Kidney capillary endothelial cell (primary cell): ENCODE measurements around the gene TPGS1.
"Not testable (repeated sequence)": the region's sequence is repeated elsewhere in the genome, so short reads cannot be mapped to it uniquely, and the experiment has no call there.

Experiments used
- DNase-seq: peaks from one replicate; pipeline ENCODE4 v3.0.0-alpha.2; 2018; ENCODE audit warnings: low spot score

Gene TPGS1

DNA sequence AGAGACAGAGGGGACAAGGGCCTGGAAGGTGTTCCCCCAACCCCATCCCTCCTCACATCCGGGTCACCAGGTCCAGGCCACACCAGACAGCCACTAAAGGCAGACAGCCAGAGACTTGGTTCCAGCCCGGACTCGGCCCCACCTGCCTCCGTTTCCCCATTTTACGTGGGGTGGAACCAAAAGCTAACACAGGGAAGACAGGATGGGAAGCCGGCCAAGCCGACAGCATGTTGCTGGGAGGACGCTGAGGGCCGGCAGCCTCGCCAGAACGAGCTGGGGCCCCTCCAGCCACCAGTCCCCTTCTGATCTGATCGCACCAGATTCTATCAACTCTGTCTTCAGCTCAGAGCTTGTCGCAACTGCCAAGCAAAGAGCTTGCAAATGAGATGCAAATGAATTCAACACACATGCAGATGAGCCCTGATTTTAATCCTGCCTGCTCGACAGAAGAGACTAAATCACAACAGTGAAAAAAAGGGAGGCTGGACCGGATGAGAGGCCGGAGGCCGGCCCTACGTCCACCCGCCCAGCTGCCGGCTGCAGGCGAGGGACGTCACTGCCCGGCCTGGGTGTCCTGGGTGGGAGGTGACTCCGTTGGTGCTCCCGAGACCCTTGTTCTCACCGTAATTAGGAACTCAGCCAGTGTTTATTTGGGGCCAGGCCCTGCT is 28.9 kb upstream of the TPGS1 start:
- DNase-seq = no peak

DNA sequence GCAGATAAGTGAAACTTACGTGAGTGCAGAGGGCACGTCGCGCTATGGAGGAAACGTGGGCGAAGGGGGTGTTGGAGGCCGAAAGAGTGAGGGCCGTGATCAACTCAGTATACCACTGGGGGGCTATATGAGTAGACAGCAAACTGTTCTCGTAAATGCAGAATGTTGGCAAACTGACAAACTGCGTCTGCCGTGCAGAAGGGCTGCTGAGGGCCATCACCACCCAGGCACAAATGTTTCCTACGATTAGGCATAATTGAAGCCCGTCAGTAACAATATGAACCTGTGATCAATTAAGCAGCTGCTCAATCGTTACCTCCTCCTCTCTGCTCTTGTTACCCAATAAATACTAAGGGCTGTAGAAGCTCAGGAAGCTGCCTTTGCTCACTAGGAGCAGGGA is 28.3 kb upstream of the TPGS1 start:
- no peak for DNase-seq

GRCh38 chr19:480016-480855 is 27.1 kb upstream of the TPGS1 start:
- DNase-seq = peak; percentile 55

- not testable (repeated sequence) for DNase-seq
Observed at GRCh38 chr19:481100-481499, 26.2 kb upstream of the TPGS1 start.

DNA sequence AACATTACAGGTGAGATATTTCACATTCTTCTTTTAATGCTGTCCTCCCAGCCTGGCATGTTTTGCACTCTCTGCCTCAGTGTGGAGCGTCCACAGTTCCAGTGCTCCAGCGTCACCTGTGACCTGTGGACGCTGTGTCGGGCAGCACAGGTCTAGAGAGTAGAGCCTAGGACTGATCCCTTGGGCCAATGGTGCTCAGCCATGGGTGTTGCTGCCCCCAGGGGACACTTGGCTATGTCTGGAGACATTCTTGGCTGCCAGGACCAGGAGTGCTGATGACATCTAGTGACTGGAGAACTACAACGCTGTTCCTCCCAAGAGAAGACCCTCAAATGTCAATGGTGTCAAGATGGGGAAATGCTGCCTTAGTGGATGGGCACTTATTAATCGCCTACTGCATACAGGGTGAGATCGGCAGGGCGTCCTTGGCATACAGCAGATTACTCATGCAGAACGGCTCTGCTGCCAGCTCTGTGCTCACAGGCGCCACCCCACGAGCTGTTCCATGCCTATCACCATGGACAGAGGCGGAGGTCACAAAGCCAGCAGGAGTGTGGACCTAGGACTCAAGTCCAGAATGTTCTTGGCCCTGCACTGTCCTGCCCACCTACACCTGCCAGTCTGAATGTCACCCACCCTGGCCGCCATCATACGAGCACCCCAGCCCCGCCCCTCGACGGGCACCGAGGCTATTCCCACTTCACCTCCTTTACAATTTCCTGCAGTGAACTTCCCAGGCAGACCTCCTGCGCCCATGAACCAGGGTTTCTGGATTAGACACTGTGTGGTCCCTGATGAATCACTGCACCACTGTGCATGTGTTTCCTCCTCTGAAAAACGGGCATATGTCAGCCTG is 24.9 kb upstream of the TPGS1 start:
- no peak for DNase-seq

DNA sequence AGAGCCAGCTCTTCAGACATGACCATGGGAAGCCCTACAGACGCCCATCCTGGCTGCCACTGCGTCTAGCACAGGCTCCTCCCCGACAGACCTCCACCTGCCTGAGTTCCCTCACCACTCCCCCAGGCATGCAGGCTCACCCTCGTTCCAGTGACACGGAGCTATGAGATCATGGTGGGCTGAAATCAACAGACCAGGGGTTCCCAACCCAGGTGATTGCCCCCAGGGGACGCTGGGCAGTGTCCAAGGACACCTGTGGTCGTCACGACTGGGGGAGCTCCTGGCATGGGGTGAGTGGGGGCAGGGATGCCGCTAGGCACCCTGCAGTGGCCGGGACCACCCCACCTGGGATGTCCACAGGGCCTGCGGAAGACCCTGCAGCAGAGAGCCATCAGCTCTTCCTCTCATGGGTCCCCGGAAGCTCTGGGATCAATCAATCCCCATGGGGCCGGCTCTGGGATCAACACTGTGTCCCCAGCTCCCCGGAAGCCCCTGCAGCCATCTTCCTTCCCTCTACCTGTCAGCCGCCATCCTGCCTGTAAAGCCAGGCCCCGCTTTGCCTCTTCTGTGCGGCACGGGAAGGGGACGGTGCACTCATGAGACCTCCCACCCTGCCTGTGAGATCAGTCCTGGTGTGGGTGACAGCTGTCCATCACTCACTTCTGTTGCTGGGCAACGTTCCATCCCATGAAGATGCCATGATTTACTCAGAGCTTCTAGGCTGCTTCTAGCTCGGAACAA is 23.8 kb upstream of the TPGS1 start:
- no peak for DNase-seq

DNA sequence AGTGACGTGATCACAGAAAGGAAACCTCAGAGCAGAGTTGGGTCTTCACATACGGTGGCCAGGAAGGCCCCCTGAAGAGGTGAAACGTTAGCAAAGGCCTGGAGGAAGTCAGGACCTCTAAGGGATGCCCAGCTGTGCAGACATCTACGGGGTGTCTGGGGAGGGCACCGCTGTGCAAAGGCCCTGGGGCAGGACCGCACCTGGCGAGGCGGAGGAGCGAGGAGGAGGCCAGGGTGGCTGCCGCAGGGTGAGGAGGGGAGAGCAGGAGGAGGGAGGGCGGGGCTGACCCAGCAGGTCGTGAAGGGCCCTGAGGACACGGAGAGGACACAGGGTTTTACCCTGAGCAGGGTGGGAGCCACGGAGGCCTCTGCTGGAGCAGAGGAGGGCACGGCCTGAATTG is 22.8 kb upstream of the TPGS1 start:
- DNase-seq = no peak

DNA sequence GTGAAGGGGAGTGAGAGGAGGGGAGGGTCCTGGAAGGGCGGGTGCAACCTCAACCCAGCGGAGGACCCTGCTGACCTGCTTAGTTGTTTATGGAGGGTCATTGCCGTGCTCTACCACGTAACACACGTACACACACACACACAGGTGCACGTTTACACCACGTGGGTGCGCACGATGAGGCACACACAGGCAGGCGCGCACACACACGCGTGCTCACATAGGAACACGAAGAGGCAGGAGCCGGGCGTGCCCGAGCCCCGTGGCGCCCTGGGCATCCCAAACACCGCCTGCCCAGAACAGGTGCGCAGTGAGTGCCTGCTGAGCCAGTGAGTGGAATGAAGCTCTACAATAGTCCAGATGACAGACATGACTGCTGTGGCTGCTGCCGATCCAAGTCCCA is 22.2 kb upstream of the TPGS1 start:
- no peak for DNase-seq

DNA sequence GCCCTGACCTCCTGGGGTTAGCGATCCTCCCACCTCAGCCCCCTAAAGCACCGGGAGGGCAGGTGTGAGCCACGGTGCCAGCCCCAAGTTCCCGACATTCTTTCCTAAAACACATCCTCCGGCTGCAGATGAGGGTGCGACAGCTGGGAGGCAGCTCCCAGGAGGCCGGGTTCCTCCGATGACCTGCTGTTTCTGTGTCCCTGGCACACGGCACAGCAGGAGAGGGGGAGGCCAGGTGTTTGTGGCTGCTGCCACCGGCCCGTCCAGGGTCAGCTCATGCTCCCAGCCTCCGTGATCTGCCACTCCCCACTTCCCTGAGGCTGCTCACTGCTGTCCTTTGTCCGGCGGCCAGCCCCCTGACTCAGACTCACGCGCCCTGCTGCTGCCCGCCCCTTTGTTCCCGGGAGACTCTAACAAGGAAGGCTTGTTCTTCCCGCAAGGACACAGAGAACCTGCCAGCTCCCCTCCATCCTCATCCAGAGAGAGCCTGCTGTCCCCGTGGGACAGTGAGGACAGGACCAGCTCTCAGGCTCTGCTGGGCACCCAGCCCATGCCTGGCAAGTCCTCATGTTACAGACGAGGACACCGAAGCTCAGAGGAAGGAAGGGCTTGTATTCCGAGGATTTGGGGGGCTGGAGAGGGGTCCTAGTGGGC is 21.6 kb upstream of the TPGS1 start:
- DNase-seq = no peak

DNA sequence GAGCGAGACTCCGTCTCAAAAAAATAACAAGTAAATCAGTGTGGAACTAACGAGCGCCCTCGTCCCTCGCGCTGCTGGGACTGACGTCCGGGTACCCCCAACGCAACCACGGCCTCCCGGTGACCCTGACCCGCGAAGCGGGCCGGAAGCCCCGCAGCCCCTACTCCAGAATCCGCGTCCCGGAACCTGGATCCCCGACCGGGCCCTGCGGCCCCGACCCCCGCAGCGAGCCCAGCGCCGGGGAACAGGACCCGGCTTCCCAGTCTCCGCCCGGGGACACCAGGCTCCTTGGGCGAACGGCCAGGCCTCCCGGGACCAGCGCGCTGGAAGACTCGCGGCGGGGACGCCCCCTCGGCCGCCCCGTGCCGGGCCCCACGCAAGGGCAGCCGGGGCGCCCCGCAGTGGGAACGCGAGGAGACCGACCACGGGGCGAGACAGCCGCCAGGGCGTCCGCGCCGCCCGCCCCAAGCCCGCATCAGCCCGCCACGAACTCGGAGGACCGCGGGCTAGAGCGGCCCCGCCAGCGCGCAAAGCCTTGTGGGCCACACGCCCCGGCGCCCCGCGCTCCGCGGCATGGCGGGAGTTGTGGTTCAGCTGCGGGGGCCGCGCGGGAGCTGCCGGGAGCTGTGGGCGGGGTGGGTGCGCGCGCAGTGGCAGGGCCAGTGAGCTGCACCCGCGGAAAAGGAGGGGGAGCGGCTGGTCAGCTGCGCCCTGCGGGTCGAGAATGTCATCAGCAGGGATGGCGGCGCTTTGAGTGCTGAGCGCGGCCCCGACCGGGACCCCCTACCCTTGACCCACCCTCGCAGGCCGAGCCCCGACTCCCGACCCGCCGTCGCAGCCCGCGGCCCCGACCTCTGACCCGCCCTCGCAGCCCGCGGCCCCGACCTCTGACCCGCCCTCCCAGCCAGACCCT is 18.5 kb upstream of the TPGS1 start:
- DNase-seq = peak; percentile 91

GRCh38 chr19:489418-490196 is 17.7 kb upstream of the TPGS1 start:
- no peak for DNase-seq

DNA sequence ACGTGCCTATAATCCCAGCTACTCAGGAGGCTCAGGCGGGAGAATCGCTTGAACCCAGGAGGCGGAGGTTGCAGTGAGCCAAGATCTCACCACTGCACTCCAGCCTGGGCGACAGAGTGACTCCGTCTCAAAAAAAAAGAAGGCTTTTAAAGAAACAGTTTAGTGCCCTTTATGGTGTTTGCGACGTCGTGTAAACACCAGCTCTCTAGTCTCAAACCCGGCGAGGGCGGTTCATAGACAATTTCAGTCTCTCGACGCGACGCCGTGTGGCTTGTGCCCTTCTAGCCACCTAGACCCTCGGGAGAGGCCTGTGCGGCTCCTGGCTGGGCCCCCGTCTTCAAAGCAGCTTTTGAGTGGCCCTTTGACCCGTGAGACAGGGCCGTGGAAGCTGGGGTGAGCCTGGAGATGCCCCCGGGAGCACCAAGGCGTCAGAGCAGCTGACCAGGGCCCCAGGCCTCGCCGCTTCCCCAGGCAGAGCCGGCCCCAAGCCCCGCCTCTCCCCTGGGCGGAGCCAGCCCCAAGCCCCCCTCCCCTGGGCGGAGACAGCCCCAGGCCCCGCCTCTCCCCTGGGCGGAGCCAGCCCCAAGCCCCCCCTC is 16.1 kb upstream of the TPGS1 start:
- no peak for DNase-seq

DNA sequence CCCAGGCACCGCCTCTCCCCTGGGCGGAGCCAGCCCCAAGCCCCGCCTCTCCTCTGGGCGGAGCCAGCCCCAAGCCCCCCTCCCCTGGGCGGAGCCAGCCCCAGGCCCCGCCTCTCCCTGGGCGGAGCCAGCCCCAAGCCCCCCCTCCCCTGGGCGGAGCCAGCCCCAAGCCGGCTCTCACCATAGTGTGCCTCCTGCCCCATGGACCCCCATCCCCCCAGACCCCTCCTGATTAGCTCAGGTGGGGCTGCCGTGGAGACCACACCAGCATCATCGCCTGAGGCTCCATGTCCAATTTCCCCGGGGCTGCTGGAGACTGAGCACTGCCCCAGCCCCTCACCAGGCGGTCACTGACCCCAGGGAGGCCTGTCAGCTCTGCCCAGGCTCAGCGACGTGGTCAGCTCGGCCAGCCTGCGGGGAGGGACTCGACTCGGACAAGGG is 15.2 kb upstream of the TPGS1 start:
- DNase-seq = peak; percentile 44

- DNase-seq = no peak
Observed at GRCh38 chr19:493391-494170, 13.7 kb upstream of the TPGS1 start.

GRCh38 chr19:494171-495080 is 12.9 kb upstream of the TPGS1 start:
- no peak for DNase-seq

DNA sequence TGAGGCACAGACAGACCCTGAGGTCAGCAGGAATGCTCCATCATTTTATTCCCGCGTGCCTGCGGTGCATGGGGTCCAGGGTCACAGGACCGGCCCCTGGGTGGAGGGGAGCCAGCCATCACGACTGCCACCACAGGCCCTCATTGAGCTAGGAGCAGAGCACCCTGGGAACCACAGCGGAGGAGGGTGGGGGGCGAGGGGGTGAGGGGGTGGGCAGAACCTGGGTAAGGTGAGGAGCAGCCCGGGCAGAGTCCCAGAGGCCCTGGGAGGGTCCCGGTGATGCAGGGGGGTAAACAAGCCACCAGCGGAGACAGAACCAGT is 12.3 kb upstream of the TPGS1 start:
- no peak for DNase-seq

DNA sequence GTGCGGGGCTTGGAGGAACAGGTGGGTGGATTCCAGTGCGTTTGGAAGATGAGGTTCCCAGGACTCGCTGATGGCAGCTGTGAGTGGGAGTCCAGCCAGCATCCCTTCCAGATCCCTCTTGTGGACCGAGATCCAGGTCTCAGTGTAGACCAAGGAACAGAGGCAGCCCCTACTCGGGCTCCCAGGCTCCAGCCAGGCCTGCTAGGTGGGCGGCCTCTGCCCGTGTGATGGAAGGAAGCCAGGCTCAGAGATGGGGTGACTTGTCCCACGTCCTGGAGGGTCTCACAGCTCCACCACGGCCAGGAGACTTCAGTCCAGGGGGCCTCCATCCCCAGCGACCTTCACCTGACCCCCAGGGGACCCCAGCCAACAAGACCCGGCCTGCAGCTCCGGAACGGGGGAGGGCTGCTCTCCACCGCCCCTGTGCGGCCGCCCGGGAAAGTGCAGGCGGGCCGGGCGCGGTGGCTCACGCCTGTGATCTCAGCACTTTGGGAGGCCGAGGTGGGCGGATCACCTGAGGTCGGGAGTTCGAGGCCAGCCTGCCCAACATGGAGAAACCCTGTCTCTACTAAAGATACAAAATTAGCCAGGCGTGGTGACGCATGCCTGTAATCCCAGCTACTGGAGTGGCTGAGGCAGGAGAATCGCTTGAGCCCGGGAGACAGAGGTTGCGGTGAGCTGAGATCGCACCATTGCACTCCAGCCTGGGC is 11.7 kb upstream of the TPGS1 start:
- DNase-seq = no peak
